NB4 (cell line): Measurements from ENCODE around the gene KIAA1958.

Experiments
- POLR2A ChIP-seq: IDR thresholded peaks from 2 replicates; pipeline ENCODE4 v1.6.1; 2011; ENCODE audit warnings: mild to moderate bottlenecking; ENCODE audit not compliant: insufficient read length; ENCODE audit errors: extremely low read depth
- TF ChIP-seq, protein P1 (sequence below): IDR thresholded peaks from one replicate; pipeline ENCODE4 v1.5.1; 2012; ENCODE audit warnings: low read depth, low read length

DNA sequence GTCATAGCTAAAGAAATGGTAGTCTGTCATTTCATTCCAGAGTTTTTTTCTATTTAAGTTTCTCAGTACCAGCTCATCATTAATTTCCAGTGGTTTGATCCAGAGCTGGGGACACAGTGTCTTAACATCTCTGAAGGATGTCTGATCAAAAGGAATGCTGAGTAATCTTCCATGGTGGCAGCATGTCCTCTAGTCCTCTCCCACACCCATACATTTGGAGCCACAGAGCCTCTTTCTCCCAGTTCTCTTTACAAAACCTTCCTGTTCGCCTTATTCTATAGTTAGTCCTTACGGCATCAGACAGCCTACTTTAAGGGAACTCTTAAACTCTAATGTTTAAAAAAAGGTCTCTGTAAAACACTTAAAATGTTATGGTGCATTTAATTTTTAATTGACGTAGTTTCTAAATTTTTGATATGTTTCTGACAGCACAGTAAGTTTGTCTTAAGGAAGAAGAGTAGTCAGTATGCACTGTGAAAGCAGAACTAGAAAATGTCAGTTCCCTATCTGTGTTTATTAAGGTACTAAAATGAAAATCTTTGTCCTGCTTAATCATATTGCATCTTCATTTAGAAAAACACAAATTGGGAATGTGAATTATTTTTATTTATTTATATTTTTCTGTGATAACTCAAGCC lies 134.5 kb downstream of the KIAA1958 start:
- TF ChIP-seq, protein P1, sequence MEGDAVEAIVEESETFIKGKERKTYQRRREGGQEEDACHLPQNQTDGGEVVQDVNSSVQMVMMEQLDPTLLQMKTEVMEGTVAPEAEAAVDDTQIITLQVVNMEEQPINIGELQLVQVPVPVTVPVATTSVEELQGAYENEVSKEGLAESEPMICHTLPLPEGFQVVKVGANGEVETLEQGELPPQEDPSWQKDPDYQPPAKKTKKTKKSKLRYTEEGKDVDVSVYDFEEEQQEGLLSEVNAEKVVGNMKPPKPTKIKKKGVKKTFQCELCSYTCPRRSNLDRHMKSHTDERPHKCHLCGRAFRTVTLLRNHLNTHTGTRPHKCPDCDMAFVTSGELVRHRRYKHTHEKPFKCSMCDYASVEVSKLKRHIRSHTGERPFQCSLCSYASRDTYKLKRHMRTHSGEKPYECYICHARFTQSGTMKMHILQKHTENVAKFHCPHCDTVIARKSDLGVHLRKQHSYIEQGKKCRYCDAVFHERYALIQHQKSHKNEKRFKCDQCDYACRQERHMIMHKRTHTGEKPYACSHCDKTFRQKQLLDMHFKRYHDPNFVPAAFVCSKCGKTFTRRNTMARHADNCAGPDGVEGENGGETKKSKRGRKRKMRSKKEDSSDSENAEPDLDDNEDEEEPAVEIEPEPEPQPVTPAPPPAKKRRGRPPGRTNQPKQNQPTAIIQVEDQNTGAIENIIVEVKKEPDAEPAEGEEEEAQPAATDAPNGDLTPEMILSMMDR: no peak
- no peak for TF ChIP-seq POLR2A
